B cell (primary cell): ENCODE measurements around the gene AGO3. TPM values are rescaled to one million over a fixed set of nuclear protein-coding genes. Genes with fewer than 3 reads are reported as not detected.

Source experiments
- ATAC-seq: fragments of 200-7000 bp; cut with Tn5 transposase; one replicate; pipeline ENCODE4 v1.10.0; 2021; ENCODE audit warnings: low read depth, mild to moderate bottlenecking, moderate number of reproducible peaks, moderate library complexity
- CTCF ChIA-PET: fragments of 350-600 bp; sonication (Branson Sonifier 250); formaldehyde crosslinking; loops from one replicate; lab custom pipeline; 2021; ENCODE audit warnings: antibody characterized with exemption, inconsistent platforms; lab: Charles Lee
- POLR2A ChIA-PET: fragments of 350-600 bp; sonication (Branson Sonifier 250); formaldehyde crosslinking; loops from one replicate; lab custom pipeline; 2021; ENCODE audit warnings: antibody characterized with exemption; lab: Charles Lee
- DNase-seq: peaks from one replicate; pipeline ENCODE4 v3.0.0; 2013
- H2AFZ ChIP-seq: 2 replicates; pipeline ENCODE4 v1.6.1; 2012; ENCODE audit warnings: mild to moderate bottlenecking, low read depth, low read length; ENCODE audit not compliant: insufficient read depth, poor library complexity, severe bottlenecking
- H3K27ac ChIP-seq, 2 donors: 1 replicate in 1 of 2; 2 replicates in 1 of 2; pipeline ENCODE4 v1.5.1; 2012 to 2013; ENCODE audit warnings: low read length in 2 of 2, mild to moderate bottlenecking in 2 of 2, moderate library complexity in 1 of 2
- H3K27me3 ChIP-seq, 4 experiments: fragments of 200-600 bp in 1 of 4; sonication (generic) in 1 of 4; replicated peaks in 1 of 4; 1 replicate in 2 of 4; 2 replicates in 2 of 4; pipeline versions ENCODE4 v1.6.1 to v1.7.0; 2013 to 2016; ENCODE audit warnings: low read length in 3 of 4, mild to moderate bottlenecking in 2 of 4, mixed read lengths in 1 of 4, moderate library complexity in 1 of 4; ENCODE audit not compliant: insufficient read depth in 4 of 4, control insufficient read depth in 3 of 4; ENCODE audit errors: control extremely low read depth in 1 of 4
- H3K36me3 ChIP-seq, 2 experiments: replicated peaks in 1 of 2; 1 replicate in 1 of 2; 2 replicates in 1 of 2; pipeline versions ENCODE4 v1.6.1 to v1.7.1; 2013; ENCODE audit warnings: low read length in 1 of 2; ENCODE audit not compliant: insufficient read depth in 2 of 2, control insufficient read depth in 1 of 2; ENCODE audit errors: control extremely low read depth in 1 of 2, extremely low read depth in 1 of 2
- H3K4me1 ChIP-seq, 2 donors: fragments of 200-600 bp in 1 of 2; sonication (generic) in 1 of 2; 1 replicate in 1 of 2; 2 replicates in 1 of 2; pipeline versions ENCODE4 v1.5.1 to v1.6.1; 2013 to 2017; ENCODE audit warnings: low read length in 2 of 2; ENCODE audit not compliant: control insufficient read depth in 2 of 2, insufficient read depth in 2 of 2
- H3K4me2 ChIP-seq: replicated peaks from 2 replicates; pipeline ENCODE3; 2012; ENCODE audit warnings: mild to moderate bottlenecking, low read depth, low read length; ENCODE audit not compliant: poor library complexity, severe bottlenecking
- H3K4me3 ChIP-seq, 5 experiments: fragments of 200-600 bp in 1 of 5; sonication (generic) in 1 of 5; 1 replicate in 3 of 5; 2 replicates in 2 of 5; pipeline versions ENCODE4 v1.5.1 to v1.7.0; 2011 to 2016; ENCODE audit warnings: low read length in 4 of 5, mild to moderate bottlenecking in 4 of 5, low read depth in 2 of 5, control low read depth in 1 of 5, moderate library complexity in 1 of 5; ENCODE audit not compliant: insufficient read depth in 1 of 5; ENCODE audit errors: control extremely low read depth in 1 of 5, extremely low read depth in 1 of 5
- H3K79me2 ChIP-seq: fragments of 200-600 bp; sonication (generic); one replicate; pipeline ENCODE4 v1.6.0; 2016; ENCODE audit warnings: low read length; ENCODE audit not compliant: control insufficient read depth, insufficient read depth
- H3K9ac ChIP-seq: fragments of 200-600 bp; sonication (generic); 2 replicates; pipeline ENCODE4 v1.6.1; 2017; ENCODE audit warnings: mild to moderate bottlenecking, low read length, moderate library complexity
- H3K9me3 ChIP-seq, 3 donors: one replicate each; pipeline versions ENCODE4 v1.6.1 to v1.7.1; 2013; ENCODE audit warnings: low read length in 2 of 3; ENCODE audit not compliant: control insufficient read depth in 2 of 3, insufficient read depth in 1 of 3; ENCODE audit errors: control extremely low read depth in 1 of 3
- H4K20me1 ChIP-seq: 2 replicates; pipeline ENCODE4 v1.6.0; 2012; ENCODE audit warnings: mild to moderate bottlenecking, low read length; ENCODE audit not compliant: insufficient read depth, control insufficient read depth, poor library complexity, severe bottlenecking
- H3K27ac Mint-ChIP-seq: one replicate; pipeline ENCODE4 v1.8.0; 2021; ENCODE audit warnings: mixed read lengths
- H3K27me3 Mint-ChIP-seq: one replicate; pipeline ENCODE4 v1.8.0; 2021; ENCODE audit warnings: mixed read lengths
- H3K4me1 Mint-ChIP-seq: one replicate; pipeline ENCODE4 v1.8.0; 2021; ENCODE audit warnings: mixed read lengths
- H3K4me3 Mint-ChIP-seq: one replicate; pipeline ENCODE4 v1.8.0; 2021; ENCODE audit warnings: mixed read lengths
- H3K9me3 Mint-ChIP-seq: one replicate; pipeline ENCODE4 v1.8.0; 2022; ENCODE audit warnings: mixed read lengths; ENCODE audit not compliant: insufficient read depth
- CTCF ChIP-seq: fragments of 200-600 bp; IDR thresholded peaks from one replicate; pipeline ENCODE4 v1.8.0; 2022; ENCODE audit warnings: antibody characterized with exemption, mild to moderate bottlenecking
- EZH2 ChIP-seq: IDR thresholded peaks from 2 replicates; pipeline ENCODE4 v1.6.1; 2012; ENCODE audit warnings: borderline replicate concordance, low read depth, mild to moderate bottlenecking, moderate library complexity, low read length; ENCODE audit not compliant: insufficient read depth, poor library complexity, severe bottlenecking
- WGBS: methylation state at CpG from one replicate; pipeline ENCODE4 v1.1.5; 2013; ENCODE audit warnings: missing lambda C conversion rate; ENCODE audit not compliant: insufficient coverage; 5-methylcytosine and 5-hydroxymethylcytosine counted together
- intact Hi-C: fragments of 100-400 bp; cut with micrococcal nuclease; formaldehyde crosslinking; loops from one replicate; pipeline ENCODE4 v1.10.0; 2022
- polyA plus RNA-seq: library from polyadenylated mRNA; depleted of rRNA; stranded (reverse); fragments of >200 nt; gene quantifications from 2 replicates; pipeline ENCODE4 v1.2.3, GENCODE V29; 2012
- total RNA-seq, 2 donors: library from RNA; stranded (reverse); fragments of 120-200 nt in 1 of 2; gene quantifications; 1 replicate in 1 of 2; 2 replicates in 1 of 2; pipeline versions ENCODE4 v1.2.3 to v1.2.4, GENCODE V29; 2013 to 2022

Gene AGO3
- total and polyA plus RNA-seq, 2 donors (not counting 1 experiment from before 2014, with no cell fraction given) = 5.1 to 44.9 TPM

GRCh38 chr1:35924838-35925237 lies 6.1 kb upstream of the AGO3 start:
- H3K27me3 ChIP-seq = no peaks in the 10 kb centered on the region
- H3K9me3 Mint-ChIP-seq = no peaks in the 10 kb centered on the region
- H3K27me3 Mint-ChIP-seq = no peaks in the 10 kb centered on the region
- no CpG with 5 or more reads among the region's 1 CpG for WGBS
- H3K79me2 ChIP-seq = no peaks in the 10 kb centered on the region
- H3K4me2 ChIP-seq = peak overlapping the region; percentile 17
- peaks cover 0 to 15% of the 10 kb centered on the region in 2 experiments for H3K36me3 ChIP-seq
- H3K27ac Mint-ChIP-seq = no peak overlapping the region
- ATAC-seq (peak; percentile 36), DNase-seq (peak; percentile 20)
- no peak for TF ChIP-seq CTCF
- no peak for TF ChIP-seq EZH2
- intact Hi-C loops = no loop called here
- H3K4me3 Mint-ChIP-seq = no peak overlapping the region
- peaks cover 10 to 17% of the 10 kb centered on the region in 2 donors for H3K4me1 ChIP-seq
- peaks cover 17% of the 10 kb centered on the region for H3K4me1 Mint-ChIP-seq
- H3K9me3 ChIP-seq = no peaks in the 10 kb centered on the region
- H3K4me3 ChIP-seq = no peak overlapping the region
- no peak overlapping the region for H2AFZ ChIP-seq
- CTCF ChIA-PET = no interaction called here
- H3K9ac ChIP-seq = no peak overlapping the region
- H4K20me1 ChIP-seq = no peaks in the 10 kb centered on the region
- peak overlapping the region in 1 of 2 donors; percentile 20 for H3K27ac ChIP-seq
- POLR2A ChIA-PET = no interaction called here

- Histone ChIP-seq H3K27me3 (no peaks in the 10 kb centered on the region), H3K9ac (no peak overlapping the region), H3K4me2 (peak overlapping the region; percentile 17), H3K79me2 (no peaks in the 10 kb centered on the region), H2AFZ (no peak overlapping the region), H3K27ac (peak overlapping the region in 1 of 2 donors; percentile 23), H3K36me3 (peaks cover 0 to 8% of the 10 kb centered on the region in 2 experiments), H3K9me3 (no peaks in the 10 kb centered on the region), H4K20me1 (no peaks in the 10 kb centered on the region), H3K4me1 (peaks cover 15 to 21% of the 10 kb centered on the region in 2 donors), H3K4me3 (no peak overlapping the region)
- intact Hi-C loops = no loop called here
- ChIA-PET CTCF (no interaction called here), POLR2A (no interaction called here)
- WGBS = 87% methylated on average over 4 of the region's 4 CpGs
- no peaks in the 10 kb centered on the region for H3K9me3 Mint-ChIP-seq
- H3K4me1 Mint-ChIP-seq = peaks cover 22% of the 10 kb centered on the region
- H3K4me3 Mint-ChIP-seq = no peak overlapping the region
- no peaks in the 10 kb centered on the region for H3K27me3 Mint-ChIP-seq
- no peak overlapping the region for H3K27ac Mint-ChIP-seq
- DNase-seq (no peak), ATAC-seq (no peak)
- TF ChIP-seq EZH2 (no peak), CTCF (no peak)
These were observed 5.2 kb upstream of the AGO3 start for GRCh38 chr1:35925741-35926140.
